GM12891 (cell line): ENCODE measurements around the gene WIPF2.

Experiments used
- POLR2A ChIP-seq: IDR thresholded peaks from 2 replicates; pipeline ENCODE4 v1.6.1; 2011; ENCODE audit warnings: low read depth, low read length, control low read depth
- POLR2AphosphoS5 ChIP-seq: IDR thresholded peaks from 2 replicates; pipeline ENCODE4 v1.6.1; 2011; ENCODE audit warnings: low read depth, low read length, control low read depth
- SPI1 ChIP-seq: IDR thresholded peaks from 2 replicates; pipeline ENCODE4 v1.6.1; 2011; ENCODE audit warnings: low read depth, low read length, control low read depth
- TAF1 ChIP-seq: IDR thresholded peaks from 2 replicates; pipeline ENCODE4 v1.6.1; 2011; ENCODE audit warnings: low read depth, low read length, control low read depth

DNA sequence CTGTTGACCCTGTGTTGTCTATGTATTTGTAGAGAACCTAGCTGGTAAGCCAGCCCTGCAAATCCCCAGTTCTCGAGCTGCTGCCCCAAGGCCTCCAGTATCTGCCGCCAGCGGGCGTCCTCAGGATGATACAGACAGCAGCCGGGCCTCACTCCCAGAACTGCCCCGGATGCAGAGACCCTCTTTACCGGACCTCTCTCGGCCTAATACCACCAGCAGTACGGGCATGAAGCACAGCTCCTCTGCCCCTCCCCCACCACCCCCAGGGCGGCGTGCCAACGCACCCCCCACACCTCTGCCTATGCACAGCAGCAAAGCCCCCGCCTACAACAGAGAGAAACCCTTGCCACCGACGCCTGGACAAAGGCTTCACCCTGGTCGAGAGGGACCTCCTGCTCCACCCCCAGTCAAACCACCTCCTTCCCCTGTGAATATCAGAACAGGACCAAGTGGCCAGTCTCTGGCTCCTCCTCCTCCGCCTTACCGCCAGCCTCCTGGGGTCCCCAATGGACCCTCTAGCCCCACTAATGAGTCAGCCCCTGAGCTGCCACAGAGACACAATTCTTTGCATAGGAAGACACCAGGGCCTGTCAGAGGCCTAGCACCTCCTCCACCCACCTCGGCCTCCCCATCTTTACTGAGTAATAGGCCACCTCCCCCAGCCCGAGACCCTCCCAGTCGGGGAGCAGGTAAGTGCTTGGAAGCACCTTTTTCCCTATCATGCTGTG, 45.5 kb downstream of the WIPF2 start:
- TF ChIP-seq POLR2AphosphoS5 (no peak), POLR2A (no peak), TAF1 (no peak), SPI1 (no peak)
